Cardiac muscle cell (in vitro differentiated cells and primary cell): Measurements from ENCODE around the gene IMMP2L. TPM values are rescaled to one million over a fixed set of nuclear protein-coding genes. Genes with fewer than 3 reads are reported as not detected.

Experiments
- DNase-seq, 2 donors: peaks; one replicate each; pipeline versions ENCODE4 v3.0.0 to v3.0.0-alpha.2; 2010 to 2017; ENCODE audit warnings: low read depth in 1 of 2, low spot score in 1 of 2
- H3K27ac ChIP-seq: fragments of 200-600 bp; sonication (generic); 2 replicates; pipeline ENCODE4 v1.5.1; 2016
- H3K27me3 ChIP-seq: fragments of 200-600 bp; sonication (generic); 2 replicates; pipeline ENCODE4 v1.6.0; 2016; ENCODE audit warnings: control low read depth
- H3K36me3 ChIP-seq: fragments of 200-600 bp; sonication (generic); 2 replicates; pipeline ENCODE4 v1.5.1; 2016; ENCODE audit warnings: control low read depth
- H3K4me1 ChIP-seq: fragments of 200-600 bp; sonication (generic); 2 replicates; pipeline ENCODE4 v1.8.1; 2017; ENCODE audit warnings: low read depth, mild to moderate bottlenecking, mixed run types
- H3K4me3 ChIP-seq: fragments of 200-600 bp; sonication (generic); 2 replicates; pipeline ENCODE4 v1.5.1; 2016; ENCODE audit warnings: mild to moderate bottlenecking
- H3K9me3 ChIP-seq: fragments of 200-600 bp; sonication (generic); 2 replicates; pipeline ENCODE4 v1.5.1; 2017; ENCODE audit warnings: low read depth, mild to moderate bottlenecking, control low read depth
- CTCF ChIP-seq: IDR thresholded peaks from 2 replicates; pipeline ENCODE4 v1.5.1; 2012; ENCODE audit warnings: low read depth, mild to moderate bottlenecking, low read length
- polyA plus RNA-seq: library from polyadenylated mRNA; unstranded; fragments of >200 nt; fragmentation: Nextera tagmentation; extraction: Ambion mirVana; gene quantifications from 2 replicates; pipeline ENCODE4 v1.2.1, GENCODE V29; 2016
- total RNA-seq: library from RNA; depleted of rRNA; stranded (reverse); fragments of >200 nt; gene quantifications from 2 replicates; pipeline ENCODE4 v1.2.3, GENCODE V29; 2016

IMMP2L gene
- total and polyA plus RNA-seq, 2 experiments from 2014 or later, result 6.0 to 11.9 TPM

GRCh38 chr7:111088328-111088727 lies 474.0 kb downstream of the IMMP2L start:
- H3K9me3 ChIP-seq, result no peaks in the 10 kb centered on the region
- H3K27me3 ChIP-seq, result no peaks in the 10 kb centered on the region
- no peak for DNase-seq
- no peak overlapping the region for H3K4me3 ChIP-seq
- no peak overlapping the region for H3K27ac ChIP-seq
- no peaks in the 10 kb centered on the region for H3K36me3 ChIP-seq
- H3K4me1 ChIP-seq, result no peaks in the 10 kb centered on the region
- TF ChIP-seq CTCF, result no peak

- no peak for TF ChIP-seq CTCF
- Histone ChIP-seq H3K9me3 (no peaks in the 10 kb centered on the region), H3K36me3 (no peaks in the 10 kb centered on the region), H3K4me1 (no peaks in the 10 kb centered on the region), H3K4me3 (no peak overlapping the region), H3K27me3 (no peaks in the 10 kb centered on the region), H3K27ac (no peak overlapping the region)
- no peak for DNase-seq
Measured at GRCh38 chr7:111086532-111086931, 475.8 kb downstream of the IMMP2L start.

- H3K4me3 ChIP-seq, result no peak overlapping the region
- DNase-seq, result no peak
- no peaks in the 10 kb centered on the region for H3K27me3 ChIP-seq
- no peaks in the 10 kb centered on the region for H3K36me3 ChIP-seq
- no peaks in the 10 kb centered on the region for H3K4me1 ChIP-seq
- no peak for TF ChIP-seq CTCF
- H3K9me3 ChIP-seq, result no peaks in the 10 kb centered on the region
- H3K27ac ChIP-seq, result no peak overlapping the region
Measured at GRCh38 chr7:111085356-111085755, 476.9 kb downstream of the IMMP2L start.

- TF ChIP-seq CTCF, result no peak
- Histone ChIP-seq H3K27me3 (no peaks in the 10 kb centered on the region), H3K4me3 (no peak overlapping the region), H3K4me1 (no peaks in the 10 kb centered on the region), H3K36me3 (no peaks in the 10 kb centered on the region), H3K9me3 (no peaks in the 10 kb centered on the region), H3K27ac (no peak overlapping the region)
- DNase-seq, result peak in 1 of 2 donors; percentile 30
Measured at GRCh38 chr7:111083413-111083812, 478.9 kb downstream of the IMMP2L start.

GRCh38 chr7:111082351-111082750 lies 479.9 kb downstream of the IMMP2L start:
- no peak for DNase-seq
- TF ChIP-seq CTCF, result no peak

GRCh38 chr7:111081546-111082267 lies 480.6 kb downstream of the IMMP2L start:
- Histone ChIP-seq H3K4me3 (no peak overlapping the region), H3K9me3 (no peaks in the 10 kb centered on the region), H3K27ac (no peak overlapping the region), H3K36me3 (no peaks in the 10 kb centered on the region), H3K4me1 (no peaks in the 10 kb centered on the region), H3K27me3 (no peaks in the 10 kb centered on the region)
- TF ChIP-seq CTCF, result no peak
- DNase-seq, result no peak

More at GRCh38 chr7:111082351-111082750, 479.9 kb downstream of the IMMP2L start:
- Histone ChIP-seq H3K4me3 (no peak overlapping the region), H3K9me3 (no peaks in the 10 kb centered on the region), H3K36me3 (no peaks in the 10 kb centered on the region), H3K27me3 (no peaks in the 10 kb centered on the region), H3K4me1 (no peaks in the 10 kb centered on the region), H3K27ac (no peak overlapping the region)
